Chondrocyte (in vitro differentiated cells): Measurements from ENCODE around the gene CATSPERE. TPM values are rescaled to one million over a fixed set of nuclear protein-coding genes. Genes with fewer than 3 reads are reported as not detected.
A peak's percentile ranks its signal among the peaks of the same experiment; 100 is the strongest.

ENCODE experiments used
- DNase-seq: peaks from one replicate; pipeline ENCODE4 v3.0.0; 2021; ENCODE audit warnings: mixed read lengths, low spot score
- H3K27ac Mint-ChIP-seq: one replicate; pipeline ENCODE4 v1.8.0; 2021; ENCODE audit warnings: mild to moderate bottlenecking, moderate library complexity, mixed read lengths; ENCODE audit not compliant: unreplicated experiment
- H3K27me3 Mint-ChIP-seq: 2 replicates; pipeline ENCODE4 v1.8.0; 2021; ENCODE audit warnings: low read depth, mixed read lengths
- H3K36me3 Mint-ChIP-seq: 2 replicates; pipeline ENCODE4 v1.8.0; 2021; ENCODE audit warnings: low read depth, mixed read lengths
- H3K4me1 Mint-ChIP-seq: 2 replicates; pipeline ENCODE4 v1.8.0; 2021; ENCODE audit warnings: low read depth, mild to moderate bottlenecking, mixed read lengths
- H3K4me3 Mint-ChIP-seq: one replicate; pipeline ENCODE4 v1.8.0; 2021; ENCODE audit warnings: mild to moderate bottlenecking, moderate library complexity, mixed read lengths; ENCODE audit not compliant: unreplicated experiment
- H3K9me3 Mint-ChIP-seq: 2 replicates; pipeline ENCODE4 v1.8.0; 2021; ENCODE audit warnings: low read depth, mixed read lengths
- CTCF ChIP-seq: fragments of 200-600 bp; sonication (generic); IDR thresholded peaks from 2 replicates; pipeline ENCODE4 v1.5.0; 2021; ENCODE audit warnings: antibody characterized with exemption, mild to moderate bottlenecking, moderate library complexity
- total RNA-seq: library from RNA; stranded (reverse); gene quantifications from 3 replicates; pipeline ENCODE4 v1.2.1, GENCODE V29; 2021

CATSPERE gene
- total RNA-seq, 1 donor from 2014 or later, result 1.5 TPM

- Mint-ChIP-seq H3K9me3 (no peaks in the 10 kb centered on the region), H3K4me1 (peaks cover 53% of the 10 kb centered on the region), H3K27me3 (no peaks in the 10 kb centered on the region), H3K4me3 (no peak overlapping the region), H3K27ac (peak overlapping the region; percentile 49), H3K36me3 (no peaks in the 10 kb centered on the region)
- TF ChIP-seq CTCF, result no peak
- no peak for DNase-seq
These were observed 18.2 kb upstream of the CATSPERE start for GRCh38 chr1:244442850-244443249.

GRCh38 chr1:244444854-244445253 is 16.2 kb upstream of the CATSPERE start:
- Mint-ChIP-seq H3K4me1 (peaks cover 59% of the 10 kb centered on the region), H3K4me3 (peak overlapping the region; percentile 23), H3K36me3 (peaks cover 1% of the 10 kb centered on the region), H3K9me3 (no peaks in the 10 kb centered on the region), H3K27me3 (no peaks in the 10 kb centered on the region), H3K27ac (peak overlapping the region; percentile 98)
- no peak for TF ChIP-seq CTCF
- no peak for DNase-seq

GRCh38 chr1:244445320-244446181 is 15.5 kb upstream of the CATSPERE start:
- Mint-ChIP-seq H3K4me1 (peaks cover 66% of the 10 kb centered on the region), H3K4me3 (peak overlapping the region; percentile 31), H3K9me3 (no peaks in the 10 kb centered on the region), H3K27ac (peak overlapping the region; percentile 98), H3K27me3 (no peaks in the 10 kb centered on the region), H3K36me3 (peaks cover 1% of the 10 kb centered on the region)
- no peak for TF ChIP-seq CTCF
- no peak for DNase-seq

- Mint-ChIP-seq H3K4me1 (peaks cover 69% of the 10 kb centered on the region), H3K4me3 (no peak overlapping the region), H3K36me3 (peaks cover 1% of the 10 kb centered on the region), H3K9me3 (no peaks in the 10 kb centered on the region), H3K27me3 (no peaks in the 10 kb centered on the region), H3K27ac (peak overlapping the region; percentile 45)
- no peak for DNase-seq
- no peak for TF ChIP-seq CTCF
These were observed 14.0 kb upstream of the CATSPERE start for GRCh38 chr1:244447024-244447423.

- DNase-seq, result no peak
- peaks cover 3% of the 10 kb centered on the region for H3K9me3 Mint-ChIP-seq
- H3K27me3 Mint-ChIP-seq, result no peaks in the 10 kb centered on the region
- peaks cover 1% of the 10 kb centered on the region for H3K36me3 Mint-ChIP-seq
- H3K27ac Mint-ChIP-seq, result peak overlapping the region; percentile 45
- H3K4me1 Mint-ChIP-seq, result peaks cover 73% of the 10 kb centered on the region
- TF ChIP-seq CTCF, result no peak
- H3K4me3 Mint-ChIP-seq, result no peak overlapping the region
These were observed 13.5 kb upstream of the CATSPERE start for GRCh38 chr1:244447552-244447951.
